ENCODE measurements around the gene OCA2.

GRCh38 chr15:28068930-28069329 is 30.2 kb downstream of the OCA2 start:
- no peak for TF ChIP-seq CTCF (IDR thresholded peaks at IDR 0.05)
- no peak for TF ChIP-seq POLR2A (IDR thresholded peaks at IDR 0.05)
